Mesenchymal stem cell (in vitro differentiated cells and primary cell): ENCODE results near the gene SLC34A2. TPM values are rescaled to one million over a fixed set of nuclear protein-coding genes. Genes with fewer than 3 reads are reported as not detected.
A peak's percentile ranks its signal among the peaks of the same experiment; 100 is the strongest.

ENCODE experiments used
- DNase-seq: peaks from one replicate; pipeline ENCODE4 v3.0.0-alpha.2; 2013
- H2AFZ ChIP-seq: one replicate; pipeline ENCODE4 v1.6.1; 2013; ENCODE audit warnings: low read depth, mild to moderate bottlenecking, control low read depth, inconsistent platforms, low read length, moderate library complexity
- H2AK5ac ChIP-seq: 2 replicates; pipeline ENCODE4 v1.6.1; 2013; ENCODE audit warnings: low read length, moderate library complexity, mild to moderate bottlenecking, inconsistent platforms; ENCODE audit not compliant: severe bottlenecking
- H2BK120ac ChIP-seq: one replicate; pipeline ENCODE4 v1.6.1; 2013; ENCODE audit warnings: low read depth, mild to moderate bottlenecking, inconsistent platforms, low read length, moderate library complexity
- H2BK12ac ChIP-seq, 2 experiments: one replicate each; pipeline ENCODE4 v1.6.1; 2013; ENCODE audit warnings: inconsistent platforms in 2 of 2, low read length in 2 of 2, mild to moderate bottlenecking in 2 of 2, moderate library complexity in 2 of 2, control low read depth in 1 of 2
- H2BK15ac ChIP-seq: one replicate; pipeline ENCODE4 v1.6.1; 2013; ENCODE audit warnings: mild to moderate bottlenecking, low read depth, inconsistent platforms; ENCODE audit not compliant: poor library complexity, severe bottlenecking
- H2BK5ac ChIP-seq: 2 replicates; pipeline ENCODE4 v1.6.1; 2013; ENCODE audit warnings: low read depth, mild to moderate bottlenecking, low read length, control low read depth, inconsistent platforms; ENCODE audit not compliant: poor library complexity, severe bottlenecking
- H3K14ac ChIP-seq, 2 experiments: one replicate each; pipeline ENCODE4 v1.6.1; 2013; ENCODE audit warnings: inconsistent platforms in 2 of 2, low read length in 2 of 2, control low read depth in 1 of 2, mild to moderate bottlenecking in 1 of 2, moderate library complexity in 1 of 2
- H3K18ac ChIP-seq, 2 experiments: one replicate each; pipeline ENCODE4 v1.6.1; 2013; ENCODE audit warnings: inconsistent platforms in 2 of 2, low read length in 2 of 2, control low read depth in 1 of 2, low read depth in 1 of 2, mild to moderate bottlenecking in 1 of 2
- H3K23ac ChIP-seq, 2 experiments: one replicate each; pipeline ENCODE4 v1.6.1; 2013; ENCODE audit warnings: inconsistent platforms in 2 of 2, low read length in 2 of 2, mild to moderate bottlenecking in 2 of 2, moderate library complexity in 2 of 2, control low read depth in 1 of 2
- H3K27ac ChIP-seq: 2 replicates; pipeline ENCODE4 v1.5.1; 2013; ENCODE audit warnings: mild to moderate bottlenecking, moderate library complexity, low read length, control low read depth, inconsistent platforms; ENCODE audit not compliant: poor library complexity, severe bottlenecking
- H3K27me3 ChIP-seq, 2 experiments: 2 replicates each; pipeline versions ENCODE4 v1.6.1 to v1.7.0; 2013; ENCODE audit warnings: low read length in 2 of 2, mild to moderate bottlenecking in 2 of 2, moderate library complexity in 2 of 2, control low read depth in 1 of 2, inconsistent platforms in 1 of 2; ENCODE audit not compliant: control insufficient read depth in 1 of 2, insufficient read depth in 1 of 2
- H3K36me3 ChIP-seq, 2 experiments: 2 replicates each; pipeline versions ENCODE4 v1.6.1 to v1.7.0; 2013; ENCODE audit warnings: low read length in 2 of 2, control low read depth in 1 of 2, inconsistent platforms in 1 of 2, low read depth in 1 of 2, mild to moderate bottlenecking in 1 of 2; ENCODE audit not compliant: insufficient read depth in 2 of 2, control insufficient read depth in 1 of 2
- H3K4ac ChIP-seq, 2 experiments: one replicate each; pipeline ENCODE4 v1.6.1; 2013; ENCODE audit warnings: inconsistent platforms in 2 of 2, low read length in 2 of 2, mild to moderate bottlenecking in 2 of 2, moderate library complexity in 2 of 2, control low read depth in 1 of 2, low read depth in 1 of 2
- H3K4me1 ChIP-seq: 2 replicates; pipeline ENCODE4 v1.6.1; 2013; ENCODE audit warnings: low read depth, low read length, control low read depth; ENCODE audit not compliant: control insufficient read depth, insufficient read depth
- H3K4me2 ChIP-seq: 2 replicates; pipeline ENCODE4 v1.6.1; 2013; ENCODE audit warnings: low read length, mild to moderate bottlenecking, inconsistent platforms; ENCODE audit not compliant: poor library complexity, severe bottlenecking
- H3K4me3 ChIP-seq, 2 experiments: 2 replicates each; pipeline versions ENCODE4 v1.5.1 to v1.7.0; 2013; ENCODE audit warnings: low read length in 2 of 2, mild to moderate bottlenecking in 2 of 2, control low read depth in 1 of 2, low read depth in 1 of 2; ENCODE audit not compliant: insufficient read depth in 1 of 2
- H3K79me1 ChIP-seq: replicated peaks from 2 replicates; pipeline ENCODE4 v1.6.1; 2013; ENCODE audit warnings: mild to moderate bottlenecking, control low read depth, low read length, inconsistent platforms; ENCODE audit not compliant: poor library complexity, severe bottlenecking
- H3K9ac ChIP-seq: 2 replicates; pipeline ENCODE4 v1.7.0; 2013; ENCODE audit warnings: mild to moderate bottlenecking, low read length, moderate library complexity
- H3K9me3 ChIP-seq: 2 replicates; pipeline ENCODE4 v1.7.0; 2013; ENCODE audit warnings: mild to moderate bottlenecking, low read length; ENCODE audit not compliant: control insufficient read depth
- H4K8ac ChIP-seq: one replicate; pipeline ENCODE4 v1.6.1; 2013; ENCODE audit warnings: inconsistent platforms, mild to moderate bottlenecking, low read length, moderate library complexity
- H4K91ac ChIP-seq: one replicate; pipeline ENCODE4 v1.6.1; 2013; ENCODE audit warnings: mild to moderate bottlenecking, low read length, inconsistent platforms
- WGBS: methylation state at CpG from one replicate; pipeline ENCODE4 v1.1.7; 2013; ENCODE audit warnings: mixed read lengths; 5-methylcytosine and 5-hydroxymethylcytosine counted together
- small RNA-seq: library from polyadenylated mRNA; stranded (forward); fragments of <200 nt; extraction: miRNeasy Mini kit (QIAGEN cat#:217004); gene quantifications from one replicate; pipeline ENCODE3, GENCODE V24; 2013; ENCODE audit warnings: low read depth

Gene SLC34A2

GRCh38 chr4:25723409-25723808 lies 67.8 kb downstream of the SLC34A2 start:
- Histone ChIP-seq H3K18ac (no peak overlapping the region), H3K4me3 (no peak overlapping the region), H2BK12ac (no peak overlapping the region), H3K36me3 (no peaks in the 10 kb centered on the region), H3K4ac (no peak overlapping the region), H4K91ac (no peak overlapping the region), H2AK5ac (no peak overlapping the region), H3K9me3 (no peaks in the 10 kb centered on the region), H2BK5ac (no peak overlapping the region), H3K14ac (no peak overlapping the region), H3K4me2 (no peak overlapping the region), H3K27ac (no peak overlapping the region), H3K79me1 (no peaks in the 10 kb centered on the region), H2AFZ (no peak overlapping the region), H3K27me3 (peaks cover 0 to 4% of the 10 kb centered on the region in 2 experiments), H2BK120ac (no peak overlapping the region), H3K23ac (no peak overlapping the region), H4K8ac (no peak overlapping the region), H3K4me1 (peaks cover 7% of the 10 kb centered on the region), H2BK15ac (no peak overlapping the region), H3K9ac (no peak overlapping the region)
- WGBS: 100% methylated on average over 1 of the region's 1 CpG
- no peak for DNase-seq

GRCh38 chr4:25725870-25726269 lies 70.2 kb downstream of the SLC34A2 start:
- Histone ChIP-seq H3K14ac (no peak overlapping the region), H3K4me1 (peaks cover 7% of the 10 kb centered on the region), H3K23ac (no peak overlapping the region), H4K8ac (no peak overlapping the region), H3K9me3 (no peaks in the 10 kb centered on the region), H3K27ac (no peak overlapping the region), H2BK120ac (no peak overlapping the region), H3K18ac (no peak overlapping the region), H2AFZ (no peak overlapping the region), H3K4ac (no peak overlapping the region), H4K91ac (no peak overlapping the region), H2AK5ac (no peak overlapping the region), H3K79me1 (no peaks in the 10 kb centered on the region), H3K9ac (no peak overlapping the region), H2BK15ac (no peak overlapping the region), H3K4me2 (no peak overlapping the region), H2BK5ac (no peak overlapping the region), H3K27me3 (peaks cover 0 to 8% of the 10 kb centered on the region in 2 experiments), H3K36me3 (no peaks in the 10 kb centered on the region), H3K4me3 (no peak overlapping the region), H2BK12ac (no peak overlapping the region)
- 76% methylated on average over 7 of the region's 7 CpGs for WGBS
- DNase-seq: no peak

GRCh38 chr4:25727711-25728493 lies 72.3 kb downstream of the SLC34A2 start:
- Histone ChIP-seq H2BK15ac (no peak overlapping the region), H2AK5ac (peak overlapping the region; percentile 17), H3K4me1 (peaks cover 7% of the 10 kb centered on the region), H3K79me1 (no peaks in the 10 kb centered on the region), H3K27me3 (peaks cover 3 to 6% of the 10 kb centered on the region in 2 experiments), H3K14ac (no peak overlapping the region), H3K36me3 (no peaks in the 10 kb centered on the region), H4K91ac (no peak overlapping the region), H3K9ac (no peak overlapping the region), H3K23ac (no peak overlapping the region), H3K4me2 (no peak overlapping the region), H3K4me3 (no peak overlapping the region), H2AFZ (no peak overlapping the region), H2BK12ac (no peak overlapping the region), H3K9me3 (no peaks in the 10 kb centered on the region), H2BK120ac (no peak overlapping the region), H3K18ac (no peak overlapping the region), H2BK5ac (no peak overlapping the region), H3K4ac (no peak overlapping the region), H4K8ac (no peak overlapping the region), H3K27ac (peak overlapping the region; percentile 22)
- 78% methylated on average over 9 of the region's 9 CpGs for WGBS
- DNase-seq: no peak

Small RNAs within 50 kb of the gene (small RNA-seq; reads per million reads assigned to genes)
- gene AC092436.3 (not detected), gene MTND4LP22 (not detected), gene RPS29P11 (not detected)
